Keratinocyte (primary cell): Measurements from ENCODE around the gene DACT2. TPM values are rescaled to one million over a fixed set of nuclear protein-coding genes. Genes with fewer than 3 reads are reported as not detected.

Experiments
- DNase-seq: peaks from one replicate; pipeline ENCODE4 v3.0.0-alpha.2; 2011; ENCODE audit warnings: low read depth, missing footprints, low spot score
- FAIRE-seq: peaks from 2 replicates; lab custom pipeline; 2011; peaks lifted over from hg19 to GRCh38; lab: Jason Lieb, UNC
- H2AFZ ChIP-seq: 2 replicates; pipeline ENCODE4 v1.6.0; 2012; ENCODE audit warnings: low read length, control low read depth, inconsistent platforms; ENCODE audit not compliant: control insufficient read depth
- H3K27ac ChIP-seq: 2 replicates; pipeline ENCODE4 v1.5.1; 2011; ENCODE audit warnings: low read length; ENCODE audit not compliant: control insufficient read depth, insufficient read depth
- H3K27me3 ChIP-seq: 3 replicates; pipeline ENCODE4 v1.6.0; 2011; ENCODE audit warnings: low read length; ENCODE audit not compliant: control insufficient read depth, insufficient read depth; ENCODE audit errors: extremely low read depth
- H3K36me3 ChIP-seq, 2 experiments: 2 replicates in 1 of 2; 3 replicates in 1 of 2; pipeline ENCODE4 v1.5.1; 2011; ENCODE audit warnings: low read length in 2 of 2, mild to moderate bottlenecking in 1 of 2; ENCODE audit not compliant: control insufficient read depth in 2 of 2, insufficient read depth in 2 of 2; ENCODE audit errors: extremely low read depth in 1 of 2
- H3K4me1 ChIP-seq: 3 replicates; pipeline ENCODE4 v1.5.1; 2011; ENCODE audit warnings: low read length; ENCODE audit not compliant: control insufficient read depth, insufficient read depth; ENCODE audit errors: extremely low read depth
- H3K4me2 ChIP-seq: 3 replicates; pipeline ENCODE4 v1.6.0; 2011; ENCODE audit warnings: low read depth, low read length; ENCODE audit not compliant: control insufficient read depth, insufficient read depth; ENCODE audit errors: extremely low read depth
- H3K4me3 ChIP-seq, 3 experiments: fragments of 200-600 bp in 1 of 3; sonication (generic) in 1 of 3; 2 replicates in 2 of 3; 3 replicates in 1 of 3; pipeline ENCODE4 v1.5.1; 2011 to 2016; ENCODE audit warnings: low read length in 3 of 3, mild to moderate bottlenecking in 3 of 3, control low read depth in 2 of 3, inconsistent platforms in 1 of 3, low read depth in 1 of 3, mixed read lengths in 1 of 3, mixed run types in 1 of 3, moderate library complexity in 1 of 3; ENCODE audit not compliant: control insufficient read depth in 2 of 3, insufficient read depth in 2 of 3; ENCODE audit errors: extremely low read depth in 1 of 3
- H3K79me2 ChIP-seq: 2 replicates; pipeline ENCODE4 v1.6.0; 2012; ENCODE audit warnings: low read length; ENCODE audit not compliant: control insufficient read depth, insufficient read depth
- H3K9ac ChIP-seq: 3 replicates; pipeline ENCODE4 v1.6.0; 2011; ENCODE audit warnings: low read length; ENCODE audit not compliant: control insufficient read depth, insufficient read depth; ENCODE audit errors: extremely low read depth
- H3K9me1 ChIP-seq: 3 replicates; pipeline ENCODE4 v1.6.0; 2011; ENCODE audit warnings: low read length; ENCODE audit not compliant: control insufficient read depth, insufficient read depth; ENCODE audit errors: extremely low read depth
- H3K9me3 ChIP-seq: 2 replicates; pipeline ENCODE4 v1.5.1; 2012; ENCODE audit warnings: low read depth, low read length; ENCODE audit not compliant: control insufficient read depth
- H4K20me1 ChIP-seq: 3 replicates; pipeline ENCODE4 v1.6.0; 2011; ENCODE audit warnings: low read length; ENCODE audit not compliant: control insufficient read depth, insufficient read depth; ENCODE audit errors: extremely low read depth
- EZH2 ChIP-seq: IDR thresholded peaks from one replicate; pipeline ENCODE4 v1.6.1; 2012; ENCODE audit warnings: inconsistent platforms, mild to moderate bottlenecking, low read length, moderate library complexity
- dilution Hi-C: fragments of 300-500 bp; cut with MboI; formaldehyde crosslinking; loops from one replicate; pipeline ENCODE4 v1.7.0; 2020; ENCODE audit warnings: low sequenced_read_pairs; ENCODE audit not compliant: extremely low pct_ligation_motif_present
- polyA plus RNA-seq, 5 experiments: library from polyadenylated mRNA; depleted of rRNA in 3 of 5; stranded (reverse) in 3 of 5; stranded (forward) in 1 of 5; unstranded in 1 of 5; fragments of >200 nt; gene quantifications; 1 replicate in 1 of 5; 2 replicates in 3 of 5; 3 replicates in 1 of 5; pipeline versions ENCODE4 v1.2.1 to v1.2.3, GENCODE V29; 2011 to 2012; ENCODE audit warnings: missing spikeins in 2 of 5, low read depth in 1 of 5, low replicate concordance in 1 of 5
- TF ChIP-seq, protein P1 (sequence below), 3 experiments: IDR thresholded peaks in 1 of 3; conservative IDR thresholded peaks in 1 of 3; optimal IDR thresholded peaks in 1 of 3; 2 replicates in 2 of 3; 3 replicates in 1 of 3; pipeline versions ENCODE3 to v1.5.1; 2011; ENCODE audit warnings: low read length in 3 of 3, mild to moderate bottlenecking in 3 of 3, moderate library complexity in 2 of 3, control low read depth in 1 of 3, inconsistent platforms in 1 of 3; ENCODE audit not compliant: insufficient read depth in 2 of 3; ENCODE audit errors: extremely low read depth in 1 of 3

Gene DACT2
- polyA plus RNA-seq, 1 donor (not counting 4 experiments of a cell fraction or from before 2014, with no cell fraction given) = 0.09 TPM

- Histone ChIP-seq H3K9ac (no peak overlapping the region), H3K79me2 (no peaks in the 10 kb centered on the region), H3K9me1 (no peaks in the 10 kb centered on the region), H3K9me3 (no peaks in the 10 kb centered on the region), H3K27me3 (peaks cover 21% of the 10 kb centered on the region), H3K4me2 (no peak overlapping the region), H3K4me3 (no peak overlapping the region), H2AFZ (no peak overlapping the region), H3K27ac (no peak overlapping the region), H3K36me3 (no peaks in the 10 kb centered on the region), H4K20me1 (no peaks in the 10 kb centered on the region), H3K4me1 (no peaks in the 10 kb centered on the region)
- dilution Hi-C loops = no loop called here
- DNase-seq (no peak), FAIRE-seq (no peak)
- TF ChIP-seq EZH2 = no peak
- TF ChIP-seq, protein P1, sequence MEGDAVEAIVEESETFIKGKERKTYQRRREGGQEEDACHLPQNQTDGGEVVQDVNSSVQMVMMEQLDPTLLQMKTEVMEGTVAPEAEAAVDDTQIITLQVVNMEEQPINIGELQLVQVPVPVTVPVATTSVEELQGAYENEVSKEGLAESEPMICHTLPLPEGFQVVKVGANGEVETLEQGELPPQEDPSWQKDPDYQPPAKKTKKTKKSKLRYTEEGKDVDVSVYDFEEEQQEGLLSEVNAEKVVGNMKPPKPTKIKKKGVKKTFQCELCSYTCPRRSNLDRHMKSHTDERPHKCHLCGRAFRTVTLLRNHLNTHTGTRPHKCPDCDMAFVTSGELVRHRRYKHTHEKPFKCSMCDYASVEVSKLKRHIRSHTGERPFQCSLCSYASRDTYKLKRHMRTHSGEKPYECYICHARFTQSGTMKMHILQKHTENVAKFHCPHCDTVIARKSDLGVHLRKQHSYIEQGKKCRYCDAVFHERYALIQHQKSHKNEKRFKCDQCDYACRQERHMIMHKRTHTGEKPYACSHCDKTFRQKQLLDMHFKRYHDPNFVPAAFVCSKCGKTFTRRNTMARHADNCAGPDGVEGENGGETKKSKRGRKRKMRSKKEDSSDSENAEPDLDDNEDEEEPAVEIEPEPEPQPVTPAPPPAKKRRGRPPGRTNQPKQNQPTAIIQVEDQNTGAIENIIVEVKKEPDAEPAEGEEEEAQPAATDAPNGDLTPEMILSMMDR (optimal IDR thresholded peaks at IDR 0.05 in 1 of 3, IDR thresholded peaks at IDR 0.05 in 1 of 3, conservative IDR thresholded peaks at IDR 0.05 in 1 of 3; ENCODE audit: extremely low read depth in 1 of 3, insufficient read depth in 2 of 3, low read length in 3 of 3) = no peak
Measured at GRCh38 chr6:168273441-168274036, 46.0 kb downstream of the DACT2 start.

DNA sequence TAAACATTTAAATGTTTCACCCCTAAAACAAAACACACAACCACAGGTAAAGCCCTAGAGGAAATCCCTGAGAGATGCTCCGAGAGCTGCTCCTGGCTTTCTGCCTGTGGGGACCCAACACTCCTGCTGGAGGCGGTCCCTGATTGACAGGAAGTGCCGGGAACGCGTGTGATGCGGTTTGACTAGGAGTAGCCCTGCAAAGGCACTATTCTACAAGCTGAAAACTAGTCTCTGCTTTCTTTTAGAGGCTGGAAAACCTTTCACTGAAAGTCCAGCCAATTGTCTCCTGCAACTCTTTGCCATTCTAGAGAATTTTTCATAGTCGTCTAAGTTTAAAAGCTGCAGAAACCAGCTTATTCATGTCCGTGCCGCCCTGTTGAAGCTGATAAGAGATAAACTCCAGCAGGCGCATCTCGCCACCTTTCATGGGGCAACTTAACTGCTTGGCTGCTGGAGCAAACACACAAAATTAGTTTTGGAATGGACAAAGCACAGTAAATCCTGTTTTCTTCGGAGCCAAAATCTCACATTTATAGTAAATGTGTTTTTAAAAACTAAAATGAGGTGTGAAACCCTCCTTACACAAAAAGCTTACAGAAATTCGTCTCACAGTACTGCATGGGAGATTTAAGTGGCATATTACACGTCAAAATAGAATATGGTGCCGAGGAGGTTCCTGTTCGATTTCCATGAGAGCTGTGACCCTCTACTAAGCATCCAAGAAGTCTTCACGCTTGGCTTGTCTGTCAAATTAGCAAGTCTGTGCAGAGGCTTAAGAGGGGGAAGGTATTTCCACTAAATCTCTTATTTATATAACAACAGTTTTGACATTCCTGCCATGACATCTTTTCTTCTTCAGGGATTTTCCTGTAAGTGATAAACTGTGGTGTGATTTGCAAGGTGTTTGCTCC, 46.9 kb downstream of the DACT2 start:
- Histone ChIP-seq H3K36me3 (no peaks in the 10 kb centered on the region), H3K9me3 (no peaks in the 10 kb centered on the region), H3K79me2 (no peaks in the 10 kb centered on the region), H4K20me1 (no peaks in the 10 kb centered on the region), H3K27me3 (peaks cover 21% of the 10 kb centered on the region), H3K4me3 (no peak overlapping the region), H2AFZ (no peak overlapping the region), H3K4me1 (no peaks in the 10 kb centered on the region), H3K9me1 (no peaks in the 10 kb centered on the region), H3K9ac (no peak overlapping the region), H3K4me2 (no peak overlapping the region), H3K27ac (no peak overlapping the region)
- FAIRE-seq (no peak), DNase-seq (no peak)
- TF ChIP-seq, protein P1 (optimal IDR thresholded peaks at IDR 0.05 in 1 of 3, IDR thresholded peaks at IDR 0.05 in 1 of 3, conservative IDR thresholded peaks at IDR 0.05 in 1 of 3; ENCODE audit: extremely low read depth in 1 of 3, insufficient read depth in 2 of 3, low read length in 3 of 3) = no peak
- no peak for TF ChIP-seq EZH2
- dilution Hi-C loops = no loop called here
